Parathyroid adenoma (tissue), 2 donors: Measurements from ENCODE around the gene NPEPPS.

ENCODE experiments used
- H2AFZ ChIP-seq: fragments of 300-600 bp; sonication (generic); one replicate; pipeline ENCODE4 v1.7.0; 2017; ENCODE audit warnings: antibody characterized with exemption, mild to moderate bottlenecking
- H3K27ac ChIP-seq: fragments of 300-600 bp; sonication (generic); one replicate; pipeline ENCODE4 v1.7.0; 2017
- H3K27me3 ChIP-seq: fragments of 300-600 bp; sonication (generic); one replicate; pipeline ENCODE4 v1.7.0; 2017; ENCODE audit warnings: low read length; ENCODE audit not compliant: control insufficient read depth, insufficient read depth
- H3K36me3 ChIP-seq: fragments of 300-600 bp; sonication (generic); one replicate; pipeline ENCODE4 v1.7.0; 2017; ENCODE audit warnings: low read length; ENCODE audit not compliant: control insufficient read depth, insufficient read depth
- H3K4me1 ChIP-seq: fragments of 300-600 bp; sonication (generic); one replicate; pipeline ENCODE4 v1.7.0; 2017; ENCODE audit warnings: control low read depth
- H3K4me2 ChIP-seq: fragments of 300-600 bp; sonication (generic); one replicate; pipeline ENCODE4 v1.7.0; 2017; ENCODE audit warnings: low read length
- H3K4me3 ChIP-seq: fragments of 300-600 bp; sonication (generic); one replicate; pipeline ENCODE4 v1.7.0; 2017; ENCODE audit warnings: low read depth, low read length
- H3K79me2 ChIP-seq: fragments of 300-600 bp; sonication (generic); one replicate; pipeline ENCODE4 v1.7.0; 2017; ENCODE audit warnings: control low read depth
- H3K9ac ChIP-seq: fragments of 300-600 bp; sonication (generic); one replicate; pipeline ENCODE4 v1.7.0; 2017; ENCODE audit warnings: mild to moderate bottlenecking
- H3K9me3 ChIP-seq: fragments of 300-600 bp; sonication (generic); one replicate; pipeline ENCODE4 v1.7.0; 2017; ENCODE audit warnings: low read length; ENCODE audit not compliant: control insufficient read depth
- CTCF ChIP-seq: fragments of 300-600 bp; sonication (generic); IDR thresholded peaks from one replicate; pipeline ENCODE4 v1.7.0; 2017; ENCODE audit warnings: antibody characterized with exemption, mild to moderate bottlenecking
- donor health status: primary hyperparathyroidism.

NPEPPS gene

GRCh38 chr17:47632991-47633390 lies 102.1 kb downstream of the NPEPPS start:
- Histone ChIP-seq H3K9me3 (no peaks in the 10 kb centered on the region), H2AFZ (no peak overlapping the region), H3K4me1 (no peaks in the 10 kb centered on the region), H3K4me3 (no peak overlapping the region), H3K79me2 (no peaks in the 10 kb centered on the region), H3K4me2 (no peak overlapping the region), H3K9ac (no peak overlapping the region), H3K36me3 (no peaks in the 10 kb centered on the region), H3K27me3 (no peaks in the 10 kb centered on the region), H3K27ac (no peak overlapping the region)
- no peak for TF ChIP-seq CTCF

- no peak overlapping the region for H3K27ac ChIP-seq
- H3K27me3 ChIP-seq = no peaks in the 10 kb centered on the region
- no peak overlapping the region for H3K4me3 ChIP-seq
- H3K4me2 ChIP-seq = no peak overlapping the region
- no peak for TF ChIP-seq CTCF
- H3K9ac ChIP-seq = no peak overlapping the region
- no peaks in the 10 kb centered on the region for H3K79me2 ChIP-seq
- H2AFZ ChIP-seq = no peak overlapping the region
- no peaks in the 10 kb centered on the region for H3K36me3 ChIP-seq
- no peaks in the 10 kb centered on the region for H3K9me3 ChIP-seq
- no peaks in the 10 kb centered on the region for H3K4me1 ChIP-seq
Measured at GRCh38 chr17:47633996-47634395, 103.1 kb downstream of the NPEPPS start.

GRCh38 chr17:47634870-47635269 lies 104.0 kb downstream of the NPEPPS start:
- H3K4me1 ChIP-seq = no peaks in the 10 kb centered on the region
- H2AFZ ChIP-seq = no peak overlapping the region
- no peak overlapping the region for H3K27ac ChIP-seq
- no peak overlapping the region for H3K4me2 ChIP-seq
- TF ChIP-seq CTCF = no peak
- no peaks in the 10 kb centered on the region for H3K9me3 ChIP-seq
- no peak overlapping the region for H3K9ac ChIP-seq
- H3K36me3 ChIP-seq = no peaks in the 10 kb centered on the region
- no peak overlapping the region for H3K4me3 ChIP-seq
- H3K79me2 ChIP-seq = no peaks in the 10 kb centered on the region
- no peaks in the 10 kb centered on the region for H3K27me3 ChIP-seq

- H3K79me2 ChIP-seq = no peaks in the 10 kb centered on the region
- no peak overlapping the region for H2AFZ ChIP-seq
- no peak overlapping the region for H3K27ac ChIP-seq
- no peak for TF ChIP-seq CTCF
- no peak overlapping the region for H3K9ac ChIP-seq
- H3K4me2 ChIP-seq = no peak overlapping the region
- no peaks in the 10 kb centered on the region for H3K36me3 ChIP-seq
- H3K9me3 ChIP-seq = no peaks in the 10 kb centered on the region
- no peaks in the 10 kb centered on the region for H3K27me3 ChIP-seq
- H3K4me3 ChIP-seq = no peak overlapping the region
- H3K4me1 ChIP-seq = no peaks in the 10 kb centered on the region
Measured at GRCh38 chr17:47635734-47636133, 104.8 kb downstream of the NPEPPS start.

- H3K27me3 ChIP-seq = no peaks in the 10 kb centered on the region
- no peaks in the 10 kb centered on the region for H3K4me1 ChIP-seq
- no peak for TF ChIP-seq CTCF
- H3K27ac ChIP-seq = no peak overlapping the region
- no peak overlapping the region for H3K4me3 ChIP-seq
- H3K9ac ChIP-seq = no peak overlapping the region
- no peaks in the 10 kb centered on the region for H3K36me3 ChIP-seq
- H2AFZ ChIP-seq = no peak overlapping the region
- no peak overlapping the region for H3K4me2 ChIP-seq
- no peaks in the 10 kb centered on the region for H3K9me3 ChIP-seq
- H3K79me2 ChIP-seq = no peaks in the 10 kb centered on the region
Measured at GRCh38 chr17:47636273-47637030, 105.5 kb downstream of the NPEPPS start.
